IgD-negative memory B cell (primary cell): ENCODE data around the gene CTSV. TPM values are rescaled to one million over a fixed set of nuclear protein-coding genes. Genes with fewer than 3 reads are reported as not detected.
"Not testable (repeated sequence)": the region's sequence is repeated elsewhere in the genome, so short reads cannot be mapped to it uniquely, and the experiment has no call there.

ENCODE experiments used
- H3K27ac Mint-ChIP-seq, 3 donors: one replicate each; pipeline ENCODE4 v1.8.0; 2020 to 2022; ENCODE audit warnings: mild to moderate bottlenecking in 3 of 3, mixed read lengths in 3 of 3, moderate library complexity in 1 of 3
- H3K27me3 Mint-ChIP-seq: one replicate; pipeline ENCODE4 v1.8.0; 2021; ENCODE audit warnings: mixed read lengths
- H3K36me3 Mint-ChIP-seq: one replicate; pipeline ENCODE4 v1.8.0; 2020; ENCODE audit warnings: mild to moderate bottlenecking, mixed read lengths
- H3K4me1 Mint-ChIP-seq, 3 donors: one replicate each; pipeline ENCODE4 v1.8.0; 2020 to 2022; ENCODE audit warnings: mixed read lengths in 3 of 3, mild to moderate bottlenecking in 1 of 3
- H3K4me3 Mint-ChIP-seq, 4 donors: one replicate each; pipeline ENCODE4 v1.8.0; 2020 to 2022; ENCODE audit warnings: mild to moderate bottlenecking in 4 of 4, mixed read lengths in 4 of 4, moderate library complexity in 3 of 4
- H3K9me3 Mint-ChIP-seq, 3 donors: one replicate each; pipeline ENCODE4 v1.8.0; 2020 to 2021; ENCODE audit warnings: mixed read lengths in 3 of 3, mild to moderate bottlenecking in 1 of 3
- polyA plus RNA-seq: library from polyadenylated mRNA; unstranded; fragments of 300-500 nt; fragmentation: Illumina TruSeq; gene quantifications from one replicate; pipeline ENCODE4 v1.2.3, GENCODE V29; 2021

CTSV gene
- not detected for polyA plus RNA-seq

DNA sequence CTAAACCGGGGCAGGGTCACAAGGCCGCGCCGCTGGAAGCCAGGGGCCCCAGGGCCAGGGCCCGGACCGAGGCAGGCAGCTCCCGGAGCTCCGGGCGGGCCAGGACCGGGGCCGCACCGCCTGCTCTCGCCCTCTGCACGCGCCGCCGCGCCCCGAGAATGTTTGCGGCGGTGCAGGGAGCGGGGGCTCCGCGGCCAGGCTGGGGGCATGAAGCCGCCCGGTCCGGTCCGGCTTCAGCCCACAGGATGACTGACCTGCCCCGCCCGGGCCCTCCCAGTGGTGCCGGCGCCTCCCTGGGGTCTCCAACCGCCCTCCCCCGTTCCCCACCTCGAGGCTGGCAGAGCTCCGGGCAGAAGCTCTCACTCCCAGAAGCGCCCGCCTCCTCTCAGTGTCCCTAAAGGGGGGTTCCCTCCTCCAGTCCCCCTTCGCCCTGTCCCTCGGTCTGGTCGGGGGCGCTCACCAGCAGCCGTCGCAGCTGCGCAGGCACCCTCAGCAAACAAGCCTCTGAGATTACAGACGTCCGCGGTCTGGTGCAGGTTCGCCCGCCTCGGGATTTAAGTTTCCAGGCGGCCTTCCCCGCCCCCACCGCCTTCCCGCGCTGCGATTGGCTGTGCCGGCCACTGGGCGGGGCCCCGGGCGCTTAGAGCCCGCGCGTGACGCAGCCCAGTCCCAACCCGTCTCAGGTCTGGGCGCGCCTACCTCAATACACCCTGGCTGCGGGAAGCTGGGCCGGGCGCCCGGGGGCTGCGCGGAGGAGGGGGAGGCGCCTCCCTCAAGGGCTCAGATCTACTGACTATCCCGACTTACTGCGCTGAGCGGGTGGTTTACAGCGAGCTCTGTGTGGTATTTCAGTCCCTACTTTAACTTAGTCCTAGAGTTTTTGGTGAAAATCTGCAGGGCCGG lies at the start of gene CTSV:
Gene CTSV, minus strand, starts transcription at position 532 of the 903 bp plus-strand sequence. CDS start 1,099 bp downstream, outside the sequence.
- Mint-ChIP-seq H3K36me3 (peaks cover 2% of the 10 kb centered on the region), H3K9me3 (peaks cover 0 to 2% (median 0%) of the 10 kb centered on the region in 3 donors), H3K4me1 (peaks cover 5 to 21% (median 9%) of the 10 kb centered on the region in 3 donors), H3K4me3 (peak within 1 kb of the TSS; percentile 73 to 86 (median 82)), H3K27ac (no peak within 1 kb of the TSS), H3K27me3 (peaks cover 22% of the 10 kb centered on the region)

DNA sequence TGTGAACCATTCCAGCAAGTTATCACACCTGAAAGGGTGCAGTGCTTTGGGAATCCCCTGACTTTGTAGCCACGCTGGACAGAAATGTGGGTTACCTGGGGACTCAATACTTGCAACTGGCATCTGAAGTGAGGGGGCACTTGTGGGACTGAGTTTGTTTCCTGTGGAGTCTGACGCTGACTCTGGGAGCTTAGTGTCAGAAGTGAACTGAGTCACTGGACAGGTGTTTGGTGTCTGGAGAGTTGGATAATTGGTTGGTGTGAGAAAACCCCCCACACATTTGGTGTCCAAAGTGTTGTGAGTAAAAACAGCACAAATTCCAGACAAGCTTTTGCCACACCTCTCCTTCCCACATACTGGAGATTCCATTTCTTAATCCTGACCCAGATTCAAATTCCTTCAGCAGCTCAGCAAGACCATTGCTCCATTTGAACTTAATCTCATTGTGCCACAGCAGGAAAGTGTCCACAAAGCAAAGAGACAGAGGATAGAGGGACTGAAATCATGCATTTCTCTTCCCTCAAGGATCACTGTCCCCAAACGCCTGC lies 48.8 kb upstream of the CTSV start:
- not testable (repeated sequence) for H3K9me3 Mint-ChIP-seq, H3K4me3 Mint-ChIP-seq, H3K4me1 Mint-ChIP-seq, H3K27ac Mint-ChIP-seq, H3K36me3 Mint-ChIP-seq
- H3K27me3 Mint-ChIP-seq, result peaks cover 12% of the 10 kb centered on the region

DNA sequence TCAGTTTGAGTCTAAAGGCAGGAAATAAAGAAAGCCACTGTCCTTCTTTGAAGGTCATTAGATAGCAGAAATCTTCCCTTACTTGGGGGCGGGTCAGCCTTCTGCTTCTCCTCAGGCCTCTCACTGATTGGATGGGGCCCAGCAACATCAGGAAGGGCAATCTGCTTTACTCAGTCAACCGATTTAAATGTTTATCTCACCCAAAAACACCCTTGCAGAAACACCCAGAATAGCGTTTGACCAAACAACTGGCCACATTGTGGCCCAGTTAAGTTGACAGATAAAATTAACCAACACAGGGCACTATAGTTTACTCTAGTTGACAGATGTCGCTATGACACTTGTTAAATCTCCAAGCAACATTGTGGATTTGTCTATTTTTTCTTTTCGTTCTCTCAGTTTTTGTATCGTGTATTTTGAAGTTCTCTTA lies 45.6 kb upstream of the CTSV start:
- not testable (repeated sequence) for H3K4me1 Mint-ChIP-seq, H3K9me3 Mint-ChIP-seq, H3K27ac Mint-ChIP-seq, H3K4me3 Mint-ChIP-seq, H3K36me3 Mint-ChIP-seq
- peaks cover 13% of the 10 kb centered on the region for H3K27me3 Mint-ChIP-seq

DNA sequence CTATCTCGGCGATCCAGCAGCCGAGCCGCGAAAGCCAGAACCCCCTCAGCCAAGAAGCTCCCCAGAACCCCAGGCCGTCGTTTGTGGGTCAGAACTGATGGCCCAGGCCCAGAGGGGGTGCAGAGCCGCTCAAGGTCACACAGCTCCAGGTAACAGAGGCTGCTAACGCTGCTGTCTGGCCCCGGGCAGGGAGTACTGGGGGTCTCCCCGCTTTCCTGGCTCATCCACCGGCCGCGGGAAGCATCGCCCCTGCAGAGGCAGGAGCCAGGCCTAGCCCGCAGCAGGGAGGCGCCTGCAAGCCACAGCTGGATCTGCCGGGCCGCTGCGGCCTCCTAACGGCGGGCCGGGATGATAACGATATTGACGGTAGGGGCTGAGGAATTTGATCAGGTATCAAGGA lies 39.4 kb upstream of the CTSV start:
- peaks cover 2% of the 10 kb centered on the region for H3K36me3 Mint-ChIP-seq
- no peak overlapping the region for H3K27ac Mint-ChIP-seq
- no peaks in the 10 kb centered on the region for H3K9me3 Mint-ChIP-seq
- peaks cover 16% of the 10 kb centered on the region for H3K27me3 Mint-ChIP-seq
- H3K4me1 Mint-ChIP-seq, result no peaks in the 10 kb centered on the region
- H3K4me3 Mint-ChIP-seq, result no peak overlapping the region

DNA sequence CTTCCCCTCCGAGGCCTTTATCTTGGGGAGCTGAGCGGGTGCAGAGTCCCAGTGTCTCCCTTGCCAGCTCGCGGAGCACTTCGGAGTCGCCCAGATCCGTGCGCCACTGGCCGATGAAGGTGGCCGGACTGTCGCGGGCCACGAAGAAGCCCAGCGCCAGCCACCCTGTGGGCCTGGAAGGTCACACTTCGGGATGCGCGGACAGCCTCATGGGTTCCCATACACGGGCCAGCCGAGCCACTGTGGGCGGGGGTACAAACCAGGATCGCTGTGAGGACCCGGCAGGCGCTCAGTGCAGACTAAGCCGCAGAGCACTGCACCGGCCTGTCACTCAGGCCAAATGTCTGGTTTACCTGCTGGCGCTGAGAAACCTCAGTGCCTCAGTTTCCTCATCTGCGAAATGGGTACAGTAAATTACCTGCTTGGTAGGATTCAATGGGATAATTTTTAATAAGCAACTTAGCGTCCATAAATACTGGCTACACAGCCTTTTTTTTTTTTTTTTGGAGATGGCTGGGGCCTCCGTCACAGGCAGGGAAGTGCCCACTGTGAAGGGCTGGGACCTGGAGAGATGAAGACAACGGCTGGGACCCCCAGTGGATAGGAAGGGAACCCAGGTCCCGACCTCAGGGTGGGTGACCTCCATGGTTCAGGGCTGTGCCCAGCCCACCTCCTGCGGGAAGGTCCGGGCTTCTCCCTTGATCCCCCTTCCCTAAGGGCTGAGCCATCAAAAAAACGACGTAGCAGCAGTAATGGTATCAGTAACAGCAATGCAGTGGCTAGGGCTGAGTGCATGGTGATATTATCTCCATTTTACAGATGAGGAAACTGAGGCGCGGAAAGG lies 38.7 kb upstream of the CTSV start:
- no peak overlapping the region for H3K4me3 Mint-ChIP-seq

DNA sequence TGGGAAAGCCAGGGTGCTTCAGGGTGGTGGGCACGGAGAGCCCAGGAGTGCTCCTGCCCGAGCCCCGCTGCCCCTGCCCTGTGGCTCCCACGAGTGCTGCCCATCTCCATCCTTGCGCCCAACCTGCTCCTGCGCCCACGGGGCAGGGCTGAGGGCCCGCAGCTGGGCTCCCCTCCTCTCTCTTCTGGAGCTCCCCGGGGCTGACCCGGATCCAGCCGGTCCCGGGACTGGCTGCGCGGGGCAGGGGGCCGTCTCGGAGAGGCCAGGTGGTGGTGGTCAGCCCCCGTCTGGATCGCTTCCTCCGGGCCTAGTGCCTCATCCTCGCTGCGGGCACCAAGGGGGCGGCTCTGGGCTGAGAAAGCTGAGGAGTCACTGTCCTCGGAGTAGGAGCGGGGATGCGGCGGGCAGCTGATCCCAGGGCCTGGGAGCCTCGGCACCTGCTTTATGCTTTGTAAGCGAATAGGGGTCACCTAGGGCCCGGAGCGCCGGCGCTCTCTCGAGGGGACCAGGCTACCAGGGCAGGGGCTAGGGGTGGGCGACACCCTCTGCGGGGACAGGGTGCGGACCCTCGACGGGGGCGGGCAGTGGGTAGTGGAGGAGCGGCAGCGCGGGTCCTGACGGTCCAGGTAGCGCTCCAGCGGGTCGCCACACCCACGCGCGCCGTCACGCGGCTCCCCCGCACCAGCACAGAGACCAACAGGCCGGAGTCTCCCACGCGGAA lies 37.9 kb upstream of the CTSV start:
- H3K4me3 Mint-ChIP-seq, H3K27ac Mint-ChIP-seq, H3K9me3 Mint-ChIP-seq, H3K4me1 Mint-ChIP-seq, H3K36me3 Mint-ChIP-seq: not testable (repeated sequence)
- peaks cover 20% of the 10 kb centered on the region for H3K27me3 Mint-ChIP-seq

More for the DNA sequence above, 38.7 kb upstream of the CTSV start:
- Mint-ChIP-seq H3K27ac (no peak overlapping the region), H3K27me3 (peaks cover 17% of the 10 kb centered on the region), H3K9me3 (no peaks in the 10 kb centered on the region), H3K4me1 (no peaks in the 10 kb centered on the region), H3K36me3 (peaks cover 2% of the 10 kb centered on the region)

DNA sequence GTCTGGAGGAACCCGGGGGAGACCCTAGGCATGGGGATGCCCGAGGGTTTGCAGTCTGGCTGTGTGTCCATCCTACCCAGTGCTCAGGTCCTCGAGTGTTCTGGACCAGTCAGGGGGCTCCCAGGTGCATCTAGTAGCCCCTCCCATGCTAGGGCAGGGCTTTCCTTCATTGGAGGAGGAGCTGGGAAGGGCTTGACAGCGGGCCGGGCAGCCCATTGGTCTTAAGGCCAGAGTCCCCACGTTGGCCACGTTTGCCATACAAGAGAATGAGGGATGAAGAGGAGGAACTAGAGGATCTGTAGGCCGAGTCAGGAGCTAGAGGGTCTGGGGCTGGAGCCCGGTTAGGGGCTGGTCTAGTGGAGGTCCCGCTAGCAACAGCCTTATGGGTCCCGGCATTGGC lies 37.3 kb upstream of the CTSV start:
- Mint-ChIP-seq H3K27ac (no peak overlapping the region), H3K9me3 (no peaks in the 10 kb centered on the region), H3K36me3 (peaks cover 2% of the 10 kb centered on the region), H3K27me3 (peaks cover 22% of the 10 kb centered on the region), H3K4me1 (no peaks in the 10 kb centered on the region), H3K4me3 (peak overlapping the region in 1 of 4 donors; percentile 82)

DNA sequence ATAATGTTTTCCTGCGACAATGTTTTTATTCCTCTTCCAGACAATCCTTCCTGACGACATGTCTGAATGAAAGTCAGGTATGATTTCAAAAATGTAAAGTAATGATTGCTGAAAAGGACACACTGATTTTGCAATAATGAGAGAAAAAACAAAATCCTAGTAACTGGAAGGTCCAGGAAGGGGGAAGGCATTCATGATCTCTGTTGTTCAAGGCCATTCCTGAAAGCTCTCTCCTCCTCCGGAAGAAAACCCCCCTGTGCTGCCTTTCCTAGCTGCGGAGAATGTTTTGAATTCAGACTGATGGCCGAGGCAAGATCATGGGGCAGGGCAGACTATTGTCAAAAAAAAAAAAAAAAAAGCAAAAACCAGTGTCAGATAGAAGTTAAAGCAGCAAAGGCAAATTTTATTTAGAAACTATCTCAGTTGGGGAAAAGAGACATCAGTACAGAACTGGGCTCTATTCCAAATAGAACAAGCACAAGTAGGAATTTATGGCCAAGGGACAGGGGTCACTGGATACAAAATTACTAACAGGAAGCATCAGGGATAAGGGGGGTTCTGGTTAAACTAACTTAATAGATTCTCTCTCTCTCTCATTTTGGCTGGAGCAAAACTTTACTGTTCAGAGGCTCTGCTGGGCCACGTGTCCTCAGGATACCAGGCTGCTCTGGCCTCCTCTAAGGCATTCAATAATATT lies 36.5 kb upstream of the CTSV start:
- peaks cover 2% of the 10 kb centered on the region for H3K36me3 Mint-ChIP-seq
- H3K27ac Mint-ChIP-seq, result peak overlapping the region in 1 of 3 donors; percentile 71
- H3K4me1 Mint-ChIP-seq, result no peaks in the 10 kb centered on the region
- H3K4me3 Mint-ChIP-seq, result no peak overlapping the region
- H3K27me3 Mint-ChIP-seq, result peaks cover 22% of the 10 kb centered on the region
- no peaks in the 10 kb centered on the region for H3K9me3 Mint-ChIP-seq

DNA sequence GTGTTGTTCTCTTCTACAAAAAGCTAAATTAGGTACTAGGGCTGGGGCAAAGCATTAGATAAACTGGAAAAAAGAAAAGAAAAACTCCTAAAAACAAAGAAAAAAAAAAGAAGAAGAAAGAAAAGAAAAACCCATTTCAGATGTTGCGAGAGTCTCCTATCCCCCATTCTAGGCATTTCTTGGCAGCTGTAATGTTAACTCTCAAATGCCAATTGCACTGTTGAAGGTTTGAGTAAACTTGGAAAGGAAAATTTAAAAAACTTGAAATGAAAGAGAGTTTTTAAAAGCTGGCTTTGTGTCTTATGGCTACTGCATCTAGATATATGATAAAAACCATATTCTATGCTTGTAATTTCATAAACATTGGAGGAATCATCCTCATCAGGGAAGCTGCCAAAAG lies 34.6 kb upstream of the CTSV start:
- H3K4me3 Mint-ChIP-seq, result no peak overlapping the region
- H3K27ac Mint-ChIP-seq, result no peak overlapping the region
- H3K9me3 Mint-ChIP-seq, result no peaks in the 10 kb centered on the region
- H3K27me3 Mint-ChIP-seq, result peaks cover 19% of the 10 kb centered on the region
- H3K36me3 Mint-ChIP-seq, result peaks cover 2% of the 10 kb centered on the region
- H3K4me1 Mint-ChIP-seq, result no peaks in the 10 kb centered on the region

DNA sequence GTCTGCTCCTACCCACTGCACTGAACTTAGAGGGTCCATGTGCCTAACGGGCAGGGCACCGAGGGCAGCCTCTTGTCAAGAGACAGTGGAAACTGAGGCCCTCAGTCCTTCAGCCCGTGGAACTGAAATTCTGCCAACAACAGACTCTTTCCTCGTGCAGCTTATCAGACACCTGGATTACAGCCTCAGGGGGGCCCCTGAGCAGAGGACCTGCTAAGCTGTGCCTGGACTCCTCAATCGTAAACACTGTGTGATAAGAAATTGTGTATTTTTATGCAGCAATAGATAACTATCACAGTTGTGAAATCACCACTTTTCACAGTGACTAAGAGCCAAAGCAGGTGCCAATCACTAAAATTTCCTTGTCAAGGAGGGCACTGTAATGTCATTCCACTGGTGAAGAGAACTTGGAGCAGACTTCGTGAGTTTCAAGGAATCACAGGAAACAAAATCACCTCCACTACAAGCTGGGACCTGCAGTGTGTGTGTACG lies 33.4 kb upstream of the CTSV start:
- no peak overlapping the region for H3K27ac Mint-ChIP-seq
- H3K4me1 Mint-ChIP-seq, result no peaks in the 10 kb centered on the region
- H3K36me3 Mint-ChIP-seq, result peaks cover 2% of the 10 kb centered on the region
- H3K27me3 Mint-ChIP-seq, result peaks cover 19% of the 10 kb centered on the region
- no peak overlapping the region for H3K4me3 Mint-ChIP-seq
- H3K9me3 Mint-ChIP-seq, result no peaks in the 10 kb centered on the region

DNA sequence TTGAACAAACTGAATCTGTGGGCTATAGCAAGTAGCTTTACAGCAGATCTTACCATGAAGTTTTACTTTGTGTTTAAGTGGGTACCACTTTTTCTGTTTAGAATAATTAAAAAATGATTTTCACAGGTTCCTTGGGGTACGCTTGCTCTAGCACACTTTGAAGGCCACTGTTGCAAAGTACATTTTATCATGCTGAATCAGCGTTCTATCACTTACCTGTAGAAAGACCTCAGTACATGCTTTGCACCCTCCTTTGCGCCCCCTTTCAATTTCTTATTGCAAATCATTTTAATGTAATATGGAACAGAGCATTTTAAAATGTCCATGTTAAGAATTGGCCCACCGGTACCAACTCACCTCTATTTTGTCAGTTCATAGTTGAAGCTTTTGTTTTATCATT lies 31.4 kb upstream of the CTSV start:
- H3K36me3 Mint-ChIP-seq, H3K9me3 Mint-ChIP-seq, H3K27ac Mint-ChIP-seq, H3K4me1 Mint-ChIP-seq, H3K4me3 Mint-ChIP-seq: not testable (repeated sequence)
- peaks cover 13% of the 10 kb centered on the region for H3K27me3 Mint-ChIP-seq

DNA sequence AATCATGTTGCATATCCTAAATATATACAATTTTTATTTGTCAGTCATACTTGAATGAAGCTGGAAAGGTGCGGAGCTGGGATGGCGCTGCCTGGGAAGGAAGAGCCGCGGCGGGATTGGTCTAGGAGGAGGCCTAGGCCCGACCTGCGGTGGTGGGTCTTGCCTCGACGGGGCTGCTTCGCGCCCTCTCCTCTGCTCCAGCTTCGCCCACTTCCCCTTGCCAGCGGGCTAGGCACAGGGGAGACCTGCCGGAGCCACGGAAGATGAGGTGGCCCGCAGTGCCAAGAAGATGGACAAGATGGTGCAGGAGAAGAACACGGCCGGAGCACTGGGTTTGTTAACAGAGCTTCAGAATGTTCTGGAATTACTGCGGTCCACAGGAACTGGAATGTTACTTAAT lies 28.5 kb upstream of the CTSV start:
- H3K27ac Mint-ChIP-seq, result no peak overlapping the region
- peaks cover 4 to 6% (median 5%) of the 10 kb centered on the region in 3 donors for H3K9me3 Mint-ChIP-seq
- peaks cover 9% of the 10 kb centered on the region for H3K27me3 Mint-ChIP-seq
- no peaks in the 10 kb centered on the region for H3K36me3 Mint-ChIP-seq
- no peak overlapping the region for H3K4me3 Mint-ChIP-seq
- H3K4me1 Mint-ChIP-seq, result no peaks in the 10 kb centered on the region

DNA sequence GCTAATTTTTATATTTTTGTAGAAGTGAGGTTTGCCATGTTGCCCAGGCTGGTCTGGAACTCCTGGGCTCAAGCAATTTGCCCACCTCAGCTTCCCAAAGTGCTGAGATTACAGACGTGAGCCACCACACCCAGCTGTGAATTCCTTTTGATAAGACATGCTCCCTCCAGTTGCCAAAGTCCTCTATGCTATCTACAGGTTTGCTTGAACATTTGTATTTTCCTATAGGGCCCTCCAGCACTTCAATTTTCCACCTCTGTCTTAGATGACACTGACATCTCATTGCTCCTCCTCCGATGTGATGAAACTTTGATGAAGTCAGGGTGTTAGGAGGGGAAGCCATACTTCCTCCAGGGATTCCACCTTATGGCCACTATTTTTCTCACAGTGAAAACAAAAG lies 25.2 kb upstream of the CTSV start:
- Mint-ChIP-seq H3K36me3 (no peaks in the 10 kb centered on the region), H3K4me3 (no peak overlapping the region), H3K27ac (no peak overlapping the region), H3K9me3 (peaks cover 4 to 6% (median 5%) of the 10 kb centered on the region in 3 donors), H3K27me3 (peaks cover 11% of the 10 kb centered on the region), H3K4me1 (no peaks in the 10 kb centered on the region)

DNA sequence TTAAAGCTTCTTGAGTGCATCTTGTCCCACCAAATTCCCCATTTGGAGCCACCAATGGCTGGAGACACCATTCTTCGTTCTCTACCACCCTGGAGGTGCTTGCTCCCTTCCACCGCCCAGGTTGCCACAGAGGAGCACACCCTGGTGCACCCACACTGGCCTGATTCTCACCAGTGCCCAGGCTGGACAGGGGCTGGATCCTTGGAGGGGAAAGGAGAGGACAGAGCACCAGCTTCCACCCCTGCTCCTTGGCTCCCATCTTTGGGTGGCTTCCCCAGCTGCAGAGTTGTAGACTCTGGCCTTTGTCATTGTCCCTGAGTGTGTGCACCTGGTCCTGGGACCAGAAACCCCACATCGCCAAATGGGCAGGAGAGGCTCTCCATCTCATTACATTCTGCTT lies 21.9 kb upstream of the CTSV start:
- no peak overlapping the region for H3K27ac Mint-ChIP-seq

More for the DNA sequence above, 21.9 kb upstream of the CTSV start:
- Mint-ChIP-seq H3K36me3 (no peaks in the 10 kb centered on the region), H3K4me3 (no peak overlapping the region), H3K4me1 (no peaks in the 10 kb centered on the region), H3K27me3 (peaks cover 8% of the 10 kb centered on the region), H3K9me3 (peaks cover 0 to 2% (median 2%) of the 10 kb centered on the region in 3 donors)
